GM19035 (cell line): Measurements from ENCODE around the gene TNFRSF12A.

Source experiments
- ATAC-seq: cut with Tn5 transposase; IDR thresholded peaks from one replicate; pipeline ENCODE4 v1.9.1; 2021; ENCODE audit not compliant: unreplicated experiment

Gene TNFRSF12A

DNA sequence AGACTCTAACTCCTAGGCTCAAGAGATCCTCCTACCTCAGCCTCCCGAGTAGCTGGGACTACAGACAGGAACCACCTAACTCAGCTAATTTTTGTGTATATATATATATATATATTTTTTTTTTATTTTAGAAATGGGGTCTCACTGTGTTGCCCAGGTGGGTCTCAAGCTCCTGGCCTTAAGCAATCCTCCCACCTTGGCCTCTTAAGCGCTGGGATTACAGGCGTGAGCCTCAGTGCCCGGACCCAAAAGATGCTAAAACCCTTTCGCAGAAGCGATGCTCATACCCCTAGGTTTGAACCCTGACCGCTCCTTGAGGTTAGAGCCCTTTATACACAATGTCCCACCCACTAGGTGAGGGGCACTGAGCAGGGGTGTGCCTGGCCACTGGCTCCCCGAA, 9.7 kb upstream of the TNFRSF12A start:
- ATAC-seq: no peak

DNA sequence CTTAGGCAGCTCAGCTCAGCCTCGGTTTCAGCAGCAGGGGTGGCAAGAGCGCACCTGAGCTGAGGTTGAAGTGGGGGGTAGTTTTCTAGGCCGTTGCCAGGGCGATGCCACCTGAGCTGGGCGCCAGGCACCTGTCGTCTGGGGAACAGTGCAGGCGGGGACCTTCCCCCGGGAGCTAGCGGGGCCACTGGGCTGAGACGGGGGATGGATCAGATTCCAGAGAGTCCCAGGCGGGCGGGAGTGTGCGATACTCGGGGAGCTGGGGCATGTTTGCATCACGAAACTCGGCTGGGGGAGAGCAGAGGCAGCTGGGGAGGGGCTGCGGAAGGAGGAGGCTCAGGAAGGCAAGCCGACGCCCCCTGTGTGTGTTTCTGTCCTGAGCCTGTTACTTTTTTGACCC, 7.9 kb upstream of the TNFRSF12A start:
- no peak for ATAC-seq

DNA sequence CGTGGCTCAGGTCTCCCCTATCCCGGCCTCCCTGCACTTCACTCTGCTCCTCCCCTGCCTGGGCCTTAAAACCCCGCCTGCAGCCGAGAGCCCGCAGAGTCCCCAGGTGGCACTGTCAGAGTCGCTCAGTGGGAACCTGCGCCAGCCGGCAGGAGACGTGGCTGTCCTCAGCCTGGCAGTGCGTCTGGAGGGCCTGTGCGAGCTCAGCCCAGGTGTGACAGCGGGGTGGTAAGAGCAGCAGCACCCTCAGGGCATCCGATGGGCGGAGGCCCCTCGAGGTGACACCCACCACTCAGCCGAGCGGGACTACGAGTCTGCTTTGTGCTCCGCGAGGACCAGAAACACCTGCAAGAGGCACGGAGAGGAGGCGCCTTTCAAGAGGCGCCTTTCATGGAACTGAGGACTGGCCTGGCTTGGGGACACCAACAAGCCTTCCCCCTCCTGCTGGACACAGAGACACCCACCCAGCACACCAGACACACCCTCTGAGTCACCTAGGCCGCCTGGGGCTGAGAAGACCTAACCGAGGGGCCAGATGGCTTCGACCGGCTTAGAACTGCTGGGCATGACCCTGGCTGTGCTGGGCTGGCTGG, 7.2 kb upstream of the TNFRSF12A start, which contains the start of gene CLDN9:
CLDN9 (plus strand) TSS at position 96 of the 593 bp plus-strand sequence; CDS start at position 536, 440 bp downstream.
- no peak for ATAC-seq

DNA sequence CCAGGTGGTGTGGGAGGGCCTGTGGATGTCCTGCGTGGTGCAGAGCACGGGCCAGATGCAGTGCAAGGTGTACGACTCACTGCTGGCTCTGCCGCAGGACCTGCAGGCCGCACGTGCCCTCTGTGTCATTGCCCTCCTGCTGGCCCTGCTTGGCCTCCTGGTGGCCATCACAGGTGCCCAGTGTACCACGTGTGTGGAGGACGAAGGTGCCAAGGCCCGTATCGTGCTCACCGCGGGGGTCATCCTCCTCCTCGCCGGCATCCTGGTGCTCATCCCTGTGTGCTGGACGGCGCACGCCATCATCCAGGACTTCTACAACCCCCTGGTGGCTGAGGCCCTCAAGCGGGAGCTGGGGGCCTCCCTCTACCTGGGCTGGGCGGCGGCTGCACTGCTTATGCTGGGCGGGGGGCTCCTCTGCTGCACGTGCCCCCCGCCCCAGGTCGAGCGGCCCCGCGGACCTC, 6.6 kb upstream of the TNFRSF12A start:
- ATAC-seq: no peak

DNA sequence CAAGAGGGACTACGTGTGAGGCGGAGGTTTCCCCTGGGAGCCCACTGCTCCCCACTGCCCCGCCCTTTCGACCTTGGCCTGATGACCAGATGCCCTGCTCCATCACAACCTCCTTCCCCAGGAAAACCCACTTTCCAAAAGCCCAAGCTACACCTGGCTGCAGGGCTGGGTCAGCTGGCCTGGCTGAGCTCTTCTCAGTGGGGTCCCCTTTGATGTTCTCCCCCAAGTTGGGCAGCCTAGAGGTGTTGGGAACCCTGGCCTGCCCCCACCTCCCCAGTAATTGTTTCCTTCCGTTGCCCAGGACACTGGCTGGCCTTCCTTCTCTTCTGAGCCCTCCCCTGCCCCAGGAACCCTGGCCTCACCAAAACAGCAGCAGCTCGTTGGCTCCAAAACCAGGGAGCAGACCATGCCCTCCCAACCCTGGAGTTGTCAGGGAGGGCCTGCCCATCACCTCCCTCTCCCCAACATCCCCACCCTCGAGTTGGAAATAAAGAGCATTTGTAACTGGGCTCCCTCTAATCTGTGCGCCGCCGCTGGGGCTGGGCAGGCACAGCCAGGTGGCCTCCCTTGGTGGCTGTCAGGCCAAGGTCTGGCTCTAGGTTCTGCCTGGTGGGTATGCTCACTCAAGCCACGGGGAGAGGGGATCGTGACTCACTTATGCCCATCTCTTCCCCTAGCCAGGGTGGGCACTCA, 6.0 kb upstream of the TNFRSF12A start:
- no peak for ATAC-seq

DNA sequence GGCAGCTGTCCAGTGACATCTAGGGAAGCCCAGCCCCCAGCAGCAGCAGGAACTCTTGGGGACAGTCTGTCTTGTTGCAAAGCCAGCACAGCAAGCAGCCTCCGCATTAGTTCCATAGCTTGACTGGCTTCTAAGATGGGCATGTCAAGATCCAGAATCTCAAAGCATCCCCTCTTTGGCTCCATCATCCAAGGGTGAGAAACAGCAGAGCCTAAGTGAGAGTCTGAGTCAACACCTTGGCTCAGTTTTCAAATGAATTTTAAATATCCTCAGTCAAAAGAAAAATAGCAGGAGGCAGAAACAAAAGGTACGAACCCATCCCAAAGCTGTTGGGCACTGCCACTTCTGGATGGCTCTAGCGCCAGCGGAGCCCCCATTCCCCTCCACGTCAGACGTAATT, 5.2 kb upstream of the TNFRSF12A start:
- ATAC-seq: no peak

DNA sequence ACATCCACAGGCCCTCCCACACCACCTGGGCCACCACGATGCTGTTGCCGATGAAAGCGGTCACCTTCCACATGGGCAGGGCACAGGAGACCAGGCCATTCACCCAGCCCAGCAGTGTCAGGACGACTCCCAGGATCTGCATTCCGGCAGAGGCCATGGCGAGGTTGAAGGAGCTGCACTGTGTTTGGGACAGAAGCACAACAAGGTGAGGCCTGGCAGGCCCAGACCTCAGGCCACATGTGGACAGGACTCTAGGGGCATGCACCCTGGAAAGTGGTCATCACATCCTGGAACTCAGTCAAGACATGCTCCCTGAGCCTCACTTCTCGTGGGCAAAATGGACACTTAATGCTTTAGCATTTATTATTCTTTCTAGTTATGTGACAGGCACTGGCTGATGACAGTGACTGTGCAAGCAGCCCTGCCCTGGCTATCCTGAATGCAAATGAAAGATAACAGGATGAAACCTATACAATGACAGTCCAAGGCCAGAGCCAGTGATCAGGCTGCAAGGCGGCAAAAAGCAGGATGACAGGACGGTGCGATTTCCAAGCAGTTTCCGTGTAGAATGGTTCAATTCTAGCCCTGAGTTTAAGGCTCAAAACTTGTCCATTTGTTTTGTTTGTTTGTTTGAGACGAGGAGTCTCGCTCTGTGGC, 4.2 kb upstream of the TNFRSF12A start:
- no peak for ATAC-seq

DNA sequence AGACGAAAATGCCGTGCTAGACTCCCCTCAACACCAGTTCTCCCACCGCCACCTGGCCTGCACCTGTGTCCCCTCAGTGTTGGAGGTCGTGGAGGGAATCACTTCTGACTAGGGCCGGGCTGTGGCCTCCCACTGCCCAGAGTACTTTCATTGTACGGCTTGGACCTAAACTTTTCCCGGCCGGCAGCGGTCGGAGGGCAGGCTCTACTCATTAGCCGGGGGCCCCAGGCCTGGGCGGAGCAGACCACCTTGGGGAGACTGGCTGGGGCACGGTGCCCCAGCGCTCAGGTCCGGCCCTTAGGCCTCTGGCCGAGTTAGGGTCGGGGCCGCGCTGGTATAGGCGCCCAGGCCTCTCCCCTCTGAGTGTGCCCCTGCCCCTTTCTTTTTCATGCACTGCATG, 2.8 kb upstream of the TNFRSF12A start:
- ATAC-seq: no peak

DNA sequence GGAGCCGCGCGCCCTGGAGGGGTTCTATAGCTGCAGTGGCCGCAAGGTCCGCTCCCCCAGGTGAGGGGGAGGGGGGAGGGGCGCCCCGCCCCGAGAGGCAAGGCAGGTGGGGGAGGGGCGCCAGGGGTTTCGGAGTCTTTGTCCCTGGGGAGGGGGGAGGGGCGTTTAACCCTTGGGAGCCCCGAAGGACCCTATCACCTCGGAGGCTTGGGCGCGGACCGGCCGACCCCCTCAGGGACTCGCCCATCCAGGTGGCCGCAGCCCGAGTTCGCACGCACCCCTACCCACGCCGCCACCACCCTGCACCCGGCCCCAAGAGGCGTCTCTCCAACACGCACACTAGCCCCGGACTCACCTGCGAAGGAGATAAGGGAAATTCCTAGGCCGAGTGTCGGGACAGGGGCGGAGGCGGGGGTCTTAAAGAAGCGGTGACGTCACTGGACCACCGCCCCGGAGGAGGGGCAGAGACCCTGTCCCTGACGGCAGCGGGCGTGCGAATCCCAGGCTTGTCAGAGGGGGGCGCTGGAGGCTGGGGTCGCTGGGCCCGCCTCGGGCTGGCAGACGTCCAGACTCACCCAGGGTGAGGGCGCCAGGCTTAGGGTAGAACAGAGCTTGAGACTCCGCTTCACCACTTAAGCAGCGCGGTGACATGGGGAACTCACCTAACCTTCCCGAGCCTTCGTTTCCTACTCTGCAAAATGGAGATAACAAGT, 2.2 kb upstream of the TNFRSF12A start, which contains the start of gene CLDN6:
CLDN6 (minus strand) TSS at position 390 of the 713 bp plus-strand sequence. CDS start 2,162 bp downstream, outside the sequence.
- no peak for ATAC-seq

DNA sequence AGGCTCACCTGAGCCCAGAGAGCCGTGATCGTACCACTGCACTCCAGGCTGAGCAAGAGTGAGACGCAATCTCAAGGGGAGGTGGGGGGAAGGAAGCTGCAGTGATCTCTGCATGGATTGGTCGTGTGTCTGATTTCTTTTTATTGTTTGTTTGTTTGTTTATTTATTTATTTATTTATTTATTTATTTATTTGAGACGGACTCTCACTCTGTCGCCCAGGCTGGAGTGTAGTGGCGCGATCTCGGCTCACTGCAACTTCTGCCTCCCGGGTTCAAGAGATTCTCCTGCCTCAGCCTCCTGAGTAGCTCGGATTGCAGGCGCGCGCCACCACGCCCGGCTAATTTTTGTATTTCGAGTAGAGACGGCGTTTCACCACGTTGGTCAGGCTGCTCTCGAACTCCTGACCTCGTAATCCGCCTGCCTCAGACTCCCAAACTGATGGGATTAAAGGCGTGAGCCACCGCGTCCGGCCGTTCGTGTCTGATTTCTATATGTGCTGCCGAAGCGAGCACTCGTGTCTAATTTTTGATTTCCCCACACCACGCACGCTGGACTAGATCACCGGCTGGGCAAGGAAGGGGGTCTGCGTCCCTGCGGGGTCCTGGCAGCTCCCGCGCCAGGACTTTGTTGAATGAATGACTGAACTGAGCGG, 448 bp upstream of the TNFRSF12A start:
- no peak for ATAC-seq

DNA sequence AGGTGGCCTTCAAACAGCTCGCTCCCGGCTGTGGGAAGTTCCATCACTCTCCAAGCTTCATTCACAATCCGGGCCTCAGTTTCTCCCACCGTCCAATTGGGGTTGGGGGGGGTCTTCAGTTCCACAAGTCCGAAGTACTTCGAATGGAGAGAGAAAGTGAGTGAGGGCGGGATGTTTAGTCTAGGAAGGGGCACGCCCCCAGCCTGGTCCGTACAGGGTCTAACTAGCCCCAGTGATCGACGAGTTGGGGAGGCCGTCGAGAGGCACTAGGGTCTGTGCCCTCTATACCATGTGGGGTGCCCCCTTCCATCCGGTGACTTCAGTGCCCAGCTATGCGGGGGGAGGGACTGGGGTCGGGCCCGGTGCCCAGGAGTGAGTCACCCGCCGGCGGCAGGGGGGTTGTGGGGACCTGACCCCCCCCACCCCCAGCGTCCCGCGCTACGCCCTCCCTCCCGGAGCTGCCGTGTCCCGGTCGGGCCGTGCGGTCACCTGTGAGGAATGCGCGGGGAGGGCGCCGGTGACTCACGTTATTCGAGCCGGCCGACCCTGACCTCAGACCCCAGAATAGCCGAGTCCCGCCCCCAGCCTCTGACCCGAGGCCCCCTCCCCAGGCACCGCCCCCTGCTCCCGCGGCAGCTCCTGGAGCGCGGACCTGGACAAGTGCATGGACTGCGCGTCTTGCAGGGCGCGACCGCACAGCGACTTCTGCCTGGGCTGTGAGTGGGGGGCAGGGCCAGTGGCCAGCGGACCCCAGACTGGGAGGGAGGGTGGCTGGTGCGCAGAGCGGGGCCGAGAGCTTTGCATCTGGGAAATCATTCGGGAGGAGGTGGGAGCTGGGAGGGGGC, 658 bp downstream of the TNFRSF12A start:
- no peak for ATAC-seq

DNA sequence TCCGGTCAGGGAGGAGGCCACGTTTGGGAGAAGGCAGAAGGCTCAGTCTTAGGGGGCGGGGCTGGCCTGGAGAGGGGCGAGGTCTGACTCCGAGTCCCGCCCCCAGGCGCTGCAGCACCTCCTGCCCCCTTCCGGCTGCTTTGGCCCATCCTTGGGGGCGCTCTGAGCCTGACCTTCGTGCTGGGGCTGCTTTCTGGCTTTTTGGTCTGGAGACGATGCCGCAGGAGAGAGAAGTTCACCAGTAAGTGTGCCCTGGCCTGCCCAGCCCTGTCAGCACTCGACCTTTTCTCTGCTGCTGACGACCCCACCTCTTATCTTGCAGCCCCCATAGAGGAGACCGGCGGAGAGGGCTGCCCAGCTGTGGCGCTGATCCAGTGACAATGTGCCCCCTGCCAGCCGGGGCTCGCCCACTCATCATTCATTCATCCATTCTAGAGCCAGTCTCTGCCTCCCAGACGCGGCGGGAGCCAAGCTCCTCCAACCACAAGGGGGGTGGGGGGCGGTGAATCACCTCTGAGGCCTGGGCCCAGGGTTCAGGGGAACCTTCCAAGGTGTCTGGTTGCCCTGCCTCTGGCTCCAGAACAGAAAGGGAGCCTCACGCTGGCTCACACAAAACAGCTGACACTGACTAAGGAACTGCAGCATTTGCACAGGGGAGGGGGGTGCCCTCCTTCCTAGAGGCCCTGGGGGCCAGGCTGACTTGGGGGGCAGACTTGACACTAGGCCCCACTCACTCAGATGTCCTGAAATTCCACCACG, 1.5 kb downstream of the TNFRSF12A start:
- ATAC-seq: no peak

DNA sequence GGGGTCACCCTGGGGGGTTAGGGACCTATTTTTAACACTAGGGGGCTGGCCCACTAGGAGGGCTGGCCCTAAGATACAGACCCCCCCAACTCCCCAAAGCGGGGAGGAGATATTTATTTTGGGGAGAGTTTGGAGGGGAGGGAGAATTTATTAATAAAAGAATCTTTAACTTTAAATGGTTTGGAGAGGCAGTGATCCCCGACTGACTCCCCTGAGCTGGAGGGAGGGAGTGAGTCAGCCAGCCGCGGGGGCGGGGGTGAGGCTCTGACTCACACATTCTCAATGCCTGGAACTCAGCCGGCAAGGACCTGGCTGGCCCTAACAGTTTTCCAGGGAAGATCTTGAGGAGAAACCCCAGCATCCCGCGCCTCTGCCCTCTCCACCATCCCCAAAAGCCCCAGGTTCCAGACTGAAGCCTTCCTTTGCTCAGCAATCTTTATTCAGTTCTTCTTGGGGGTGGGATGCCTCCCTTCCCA, 2.1 kb downstream of the TNFRSF12A start:
- no peak for ATAC-seq

DNA sequence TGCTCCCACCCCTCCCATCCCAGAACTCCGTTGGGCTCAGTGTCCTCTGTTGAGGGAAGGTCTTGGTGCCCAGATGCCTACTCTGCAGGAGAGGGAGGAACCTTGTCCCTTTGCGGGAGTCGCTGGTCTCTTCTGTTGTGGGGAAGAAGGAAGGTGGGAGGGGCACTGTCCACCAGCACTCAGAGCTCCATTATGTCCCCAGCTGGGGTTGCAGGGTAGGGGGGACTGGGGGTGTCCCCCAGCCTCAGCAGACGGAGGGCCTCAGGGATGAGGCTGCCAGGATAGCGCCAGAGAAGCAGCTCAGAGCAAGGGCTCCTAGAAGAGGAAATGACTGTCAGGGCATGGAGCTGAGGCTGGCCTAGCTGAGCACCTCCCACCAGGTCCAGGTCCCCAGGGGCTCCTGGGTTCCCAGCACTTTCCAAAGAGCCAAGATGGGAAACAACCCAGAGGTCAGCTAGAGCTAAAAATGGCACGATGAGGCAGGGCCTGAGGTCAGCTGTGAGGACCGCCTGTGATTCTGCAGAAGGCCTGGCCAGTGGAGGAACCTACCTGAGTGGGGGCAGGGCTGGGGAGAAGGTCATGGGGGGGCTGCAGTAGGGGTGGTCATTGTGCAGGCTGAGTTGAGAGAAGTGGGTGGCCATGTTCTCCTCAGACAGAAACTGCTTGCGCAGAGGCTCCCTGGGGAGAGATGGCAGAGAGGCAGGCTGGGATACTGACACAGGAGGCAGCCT, 2.7 kb downstream of the TNFRSF12A start:
- no peak for ATAC-seq

DNA sequence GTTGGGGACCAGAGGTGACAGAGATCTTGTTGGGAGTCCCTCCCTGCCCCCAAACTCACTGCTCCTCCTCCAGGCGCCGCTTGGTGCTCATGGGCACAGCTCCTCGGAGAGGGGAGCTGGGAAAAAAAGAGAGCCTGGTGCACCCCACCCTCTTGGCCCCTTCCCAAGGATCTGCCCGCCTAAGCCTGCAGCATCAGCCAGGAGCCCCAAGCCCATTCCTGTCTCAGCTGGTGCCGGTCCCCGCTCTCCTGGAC, 3.2 kb downstream of the TNFRSF12A start:
- no peak for ATAC-seq

DNA sequence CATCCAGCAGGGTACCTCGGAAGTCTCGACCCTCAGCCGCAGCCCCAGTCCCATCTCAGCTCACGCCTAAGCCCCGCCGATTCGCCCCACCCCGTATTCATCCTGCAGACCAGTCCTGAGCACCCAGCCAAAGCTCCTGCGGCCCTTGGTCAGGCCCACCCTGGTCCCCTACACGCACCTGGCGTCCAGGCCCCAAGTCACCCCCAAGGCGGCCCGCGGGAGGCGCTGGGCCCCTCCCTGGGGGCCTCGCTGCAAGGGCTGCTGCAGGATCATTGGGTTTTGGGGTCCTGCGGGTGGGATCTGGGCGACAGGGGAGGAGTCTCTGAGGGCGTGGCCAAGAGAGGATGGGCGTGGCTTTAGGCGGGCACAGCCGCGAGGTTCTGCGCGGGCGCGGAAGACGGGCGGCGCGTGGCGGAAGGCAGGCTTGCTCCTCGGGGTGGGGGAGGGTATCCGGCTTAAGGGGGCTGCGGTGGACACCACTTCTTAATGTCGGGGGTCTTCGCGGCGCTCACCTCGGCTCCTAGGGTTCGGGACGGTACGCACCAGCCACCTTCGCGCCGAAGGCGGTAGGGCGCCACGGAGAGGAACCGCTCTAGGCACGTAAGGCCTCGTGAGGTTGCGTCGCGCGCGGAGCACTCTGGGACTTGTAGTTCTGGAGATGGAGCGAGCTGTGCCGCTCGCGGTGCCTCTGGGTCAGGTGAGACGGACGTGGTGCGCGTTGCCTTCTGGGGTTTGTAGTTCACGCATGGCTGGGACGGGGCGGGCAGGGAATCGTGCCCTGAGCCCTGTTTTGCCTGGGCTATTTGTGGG, 3.7 kb downstream of the TNFRSF12A start, which contains the start of the genes HCFC1R1 and THOC6:
HCFC1R1 (minus strand) TSS at position 274 of the 810 bp plus-strand sequence; CDS start at position 273, 1 bp downstream.
THOC6 (plus strand) TSS at position 367 of the 810 bp plus-strand sequence; CDS start at position 659, 292 bp downstream.
- ATAC-seq: peak; percentile 77
